HG03060 (cell line): Measurements from ENCODE around the gene SYT15B.
"Not testable (repeated sequence)": the region's sequence is repeated elsewhere in the genome, so short reads cannot be mapped to it uniquely, and the experiment has no call there.

Source experiments
- ATAC-seq: cut with Tn5 transposase; IDR thresholded peaks from one replicate; pipeline ENCODE4 v1.9.1; 2021; ENCODE audit warnings: low read depth, moderate number of reproducible peaks; ENCODE audit not compliant: unreplicated experiment

SYT15B gene

GRCh38 chr10:47763554-47764175, at the start of gene SYT15B:
Gene SYT15B, minus strand, starts transcription at chr10:47763592. Its CDS starts 952 bp downstream, at chr10:47762640.
- ATAC-seq = not testable (repeated sequence)

GRCh38 chr10:47779590-47779989, 16.2 kb upstream of the SYT15B start:
- not testable (repeated sequence) for ATAC-seq

- ATAC-seq = not testable (repeated sequence)
Observed at GRCh38 chr10:47775361-47776231, 12.2 kb upstream of the SYT15B start.

- ATAC-seq = not testable (repeated sequence)
Observed at GRCh38 chr10:47770745-47771144, 7.4 kb upstream of the SYT15B start.

GRCh38 chr10:47768578-47769115, 5.3 kb upstream of the SYT15B start:
- not testable (repeated sequence) for ATAC-seq

- ATAC-seq = not testable (repeated sequence)
Observed at GRCh38 chr10:47768085-47768484, 4.7 kb upstream of the SYT15B start.

GRCh38 chr10:47767236-47767635, 3.8 kb upstream of the SYT15B start:
- ATAC-seq = not testable (repeated sequence)

GRCh38 chr10:47765232-47765631, 1.8 kb upstream of the SYT15B start:
- not testable (repeated sequence) for ATAC-seq

GRCh38 chr10:47762674-47763553, 478 bp downstream of the SYT15B start:
- not testable (repeated sequence) for ATAC-seq

GRCh38 chr10:47758855-47759254, 4.5 kb downstream of the SYT15B start:
- not testable (repeated sequence) for ATAC-seq

GRCh38 chr10:47756169-47756568, 7.2 kb downstream of the SYT15B start:
- not testable (repeated sequence) for ATAC-seq

GRCh38 chr10:47753871-47754270, 9.5 kb downstream of the SYT15B start:
- ATAC-seq = not testable (repeated sequence)

GRCh38 chr10:47753176-47753575, 10.2 kb downstream of the SYT15B start:
- not testable (repeated sequence) for ATAC-seq

GRCh38 chr10:47751821-47752220, 11.6 kb downstream of the SYT15B start:
- ATAC-seq = not testable (repeated sequence)

GRCh38 chr10:47750360-47750759, 13.0 kb downstream of the SYT15B start:
- ATAC-seq = not testable (repeated sequence)

- not testable (repeated sequence) for ATAC-seq
Observed at GRCh38 chr10:47746780-47747376, 16.5 kb downstream of the SYT15B start.

- not testable (repeated sequence) for ATAC-seq
Observed at GRCh38 chr10:47744881-47745280, 18.5 kb downstream of the SYT15B start.

GRCh38 chr10:47743611-47744550, 19.5 kb downstream of the SYT15B start:
- ATAC-seq = not testable (repeated sequence)

GRCh38 chr10:47740868-47741267, 22.5 kb downstream of the SYT15B start:
- not testable (repeated sequence) for ATAC-seq
